ENCODE results near the gene NUDT19. TPM values are rescaled to one million over a fixed set of nuclear protein-coding genes. Genes with fewer than 3 reads are reported as not detected.

Gene NUDT19
- total RNA-seq, 1 donor from 2014 or later: 7.3 TPM

- no peak for DNase-seq (ENCODE audit: low spot score in 2 of 2)
- FAIRE-seq: no peak
Measured at GRCh38 chr19:32751066-32751465, 59.4 kb downstream of the NUDT19 start.

GRCh38 chr19:32757189-32757588, 65.6 kb downstream of the NUDT19 start:
- FAIRE-seq (no peak), DNase-seq (ENCODE audit: low spot score in 2 of 2) (no peak)

Small RNAs within 50 kb of the gene (small RNA-seq; reads per million reads assigned to genes)
- gene RN7SL789P: not detected

Other genes with a start within 250 kb of the NUDT19 start
- 42.4 TPM for gene PDCD5, start 110.6 kb upstream of the NUDT19 start, total RNA-seq
- gene ANKRD27, start 16.6 kb upstream of the NUDT19 start, total RNA-seq: 34.2 TPM
- gene RGS9BP, start 16.0 kb upstream of the NUDT19 start, total RNA-seq: 0.41 TPM
- gene TDRD12, start 27.9 kb downstream of the NUDT19 start, total RNA-seq: 1.2 TPM
- gene SLC7A9, start 177.9 kb downstream of the NUDT19 start, total RNA-seq: 1.6 TPM

Measured in frontal cortex (tissue), 4 donors.